GM19467 (cell line): ENCODE results near the gene AGAP2.
"Not testable (repeated sequence)": the region's sequence is repeated elsewhere in the genome, so short reads cannot be mapped to it uniquely, and the experiment has no call there.

ENCODE experiments used
- ATAC-seq: cut with Tn5 transposase; IDR thresholded peaks from one replicate; pipeline ENCODE4 v1.9.1; 2021; ENCODE audit warnings: mild to moderate bottlenecking, moderate library complexity; ENCODE audit not compliant: unreplicated experiment

The AGAP2 gene

DNA sequence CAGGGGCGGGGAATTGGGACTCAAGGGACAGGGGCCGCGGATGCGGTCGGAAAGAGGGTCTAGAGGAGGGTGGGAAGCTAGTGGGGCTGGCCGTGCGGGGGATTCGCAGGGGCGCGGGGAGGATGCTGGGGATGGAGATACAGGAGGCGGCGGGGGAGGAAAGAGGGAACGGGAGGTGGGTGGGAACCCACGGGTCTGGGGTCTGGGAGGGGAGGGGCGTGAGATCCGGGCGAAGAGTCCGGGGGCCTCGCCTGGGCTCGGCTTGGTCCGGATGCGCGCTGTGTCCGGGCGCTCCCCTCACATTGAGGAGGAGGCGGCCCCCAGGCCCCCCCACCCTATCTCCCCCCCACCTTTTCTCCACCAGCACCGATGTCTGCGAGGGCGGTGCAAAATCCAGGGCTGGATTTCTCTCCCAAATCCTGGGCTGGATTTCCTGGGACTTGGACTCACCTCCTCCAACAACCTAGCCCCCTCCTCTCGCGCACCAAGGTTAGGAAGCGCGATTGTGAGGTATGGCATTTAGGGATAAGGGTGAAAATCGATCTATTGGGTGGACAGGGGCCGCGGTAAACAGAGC, at the start of gene AGAP2:
Gene AGAP2, minus strand, starts transcription at position 82 of the 577 bp plus-strand sequence. CDS start 496 bp downstream, outside the sequence.
- ATAC-seq, result no peak

GRCh38 chr12:57783861-57784260, 45.3 kb upstream of the AGAP2 start:
- ATAC-seq, result no peak

- no peak for ATAC-seq
These were observed 44.9 kb upstream of the AGAP2 start for GRCh38 chr12:57783466-57783801.

- peak; percentile 74 for ATAC-seq
These were observed 44.3 kb upstream of the AGAP2 start, which contains the start of gene TSFM for GRCh38 chr12:57782608-57783465. TSFM (plus strand) TSS chr12:57782787; CDS start chr12:57782802, 15 bp downstream.

DNA sequence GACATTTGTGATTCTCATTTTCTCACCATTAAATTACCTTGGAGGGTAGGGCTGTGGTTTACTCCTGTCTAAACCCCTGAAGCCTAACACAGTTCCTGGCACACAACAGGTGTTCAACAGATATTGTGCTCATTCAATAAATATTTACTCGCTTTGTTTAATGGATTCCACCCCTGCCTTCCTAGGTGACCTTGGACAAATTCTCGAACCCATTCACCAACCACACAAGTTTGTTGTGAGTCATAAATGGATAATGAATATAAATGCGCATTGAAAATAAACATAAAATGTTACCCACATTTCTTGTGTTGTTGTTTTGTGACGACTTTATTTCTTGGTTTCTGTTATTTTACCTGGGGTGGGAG, 43.7 kb upstream of the AGAP2 start:
- ATAC-seq, result no peak

GRCh38 chr12:57781801-57782200, 43.3 kb upstream of the AGAP2 start:
- ATAC-seq, result no peak

GRCh38 chr12:57781244-57781643, 42.7 kb upstream of the AGAP2 start:
- no peak for ATAC-seq

- no peak for ATAC-seq
These were observed 41.8 kb upstream of the AGAP2 start for GRCh38 chr12:57780284-57780897.

- ATAC-seq, result no peak
These were observed 41.2 kb upstream of the AGAP2 start for GRCh38 chr12:57779736-57780135.

GRCh38 chr12:57777911-57778310, 39.4 kb upstream of the AGAP2 start:
- ATAC-seq, result no peak

DNA sequence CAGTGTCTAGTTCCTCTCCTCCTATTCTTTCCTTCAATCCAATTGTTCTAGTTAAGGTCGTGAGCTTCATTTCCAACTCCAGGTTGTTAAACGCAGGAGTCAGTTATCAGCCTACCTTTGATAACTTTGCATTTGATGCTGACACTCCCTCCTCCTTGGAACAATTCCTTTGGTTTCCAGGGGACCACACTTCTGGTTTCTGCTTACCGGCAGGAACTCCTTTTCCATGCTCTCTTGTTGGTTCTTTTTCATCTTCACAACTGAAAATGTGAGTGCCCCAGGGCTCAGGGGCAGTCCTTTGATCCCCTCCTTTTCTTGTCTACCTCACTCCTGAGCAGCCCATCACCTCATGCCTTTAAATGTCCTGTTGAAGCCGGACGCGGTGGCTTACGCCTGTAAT, 38.8 kb upstream of the AGAP2 start:
- no peak for ATAC-seq

DNA sequence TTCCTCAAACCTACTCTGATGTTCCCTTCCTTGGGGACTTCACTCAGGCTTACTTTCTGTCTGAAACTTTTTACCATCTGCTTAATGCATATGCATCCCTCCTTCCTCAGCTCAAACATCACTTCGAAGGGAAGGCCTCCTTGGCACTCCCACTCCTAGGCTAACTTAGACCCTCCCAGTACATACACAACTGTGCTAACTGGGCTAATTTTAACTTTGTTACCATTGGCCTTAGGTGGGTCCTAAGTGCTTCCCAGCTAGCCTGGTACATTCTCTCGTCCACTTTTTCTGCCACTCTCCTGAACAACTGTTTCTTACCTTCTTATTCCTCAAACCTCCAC, 37.7 kb upstream of the AGAP2 start:
- no peak for ATAC-seq

DNA sequence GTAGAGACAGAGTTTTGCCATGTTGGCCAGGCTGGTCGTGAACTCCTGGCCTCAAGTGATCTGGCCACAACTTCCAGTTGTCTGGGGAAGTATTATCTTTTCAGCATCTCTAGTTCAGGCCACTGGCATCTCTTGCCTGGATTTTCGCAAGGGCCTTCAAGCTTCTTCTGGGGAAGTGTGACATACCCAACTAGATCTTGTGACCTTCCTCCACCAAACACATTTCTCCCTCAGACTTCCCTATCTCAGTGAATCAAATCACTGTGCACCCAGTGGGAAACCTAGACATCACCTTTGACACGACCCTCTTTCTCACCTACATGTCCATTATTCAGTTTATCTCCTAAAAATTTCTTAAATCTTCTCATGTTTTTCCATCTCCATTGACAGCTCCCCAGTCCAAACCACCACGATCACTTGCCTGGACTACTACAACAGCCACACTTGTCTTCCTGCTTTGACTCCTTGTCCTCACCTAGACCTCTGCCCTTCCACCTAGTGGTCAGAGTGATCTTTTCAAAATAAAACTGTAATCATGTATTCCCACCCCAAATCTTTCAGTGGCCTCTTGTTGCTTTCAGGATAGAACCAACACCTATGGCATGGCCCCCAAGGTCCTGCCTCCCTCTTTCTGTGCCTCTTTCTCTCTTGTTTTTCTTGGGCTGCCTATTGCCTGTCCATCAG, 37.2 kb upstream of the AGAP2 start:
- no peak for ATAC-seq

- ATAC-seq, result no peak
These were observed 36.5 kb upstream of the AGAP2 start for GRCh38 chr12:57775044-57775443.

GRCh38 chr12:57774634-57775033, 36.1 kb upstream of the AGAP2 start:
- ATAC-seq, result not testable (repeated sequence)

DNA sequence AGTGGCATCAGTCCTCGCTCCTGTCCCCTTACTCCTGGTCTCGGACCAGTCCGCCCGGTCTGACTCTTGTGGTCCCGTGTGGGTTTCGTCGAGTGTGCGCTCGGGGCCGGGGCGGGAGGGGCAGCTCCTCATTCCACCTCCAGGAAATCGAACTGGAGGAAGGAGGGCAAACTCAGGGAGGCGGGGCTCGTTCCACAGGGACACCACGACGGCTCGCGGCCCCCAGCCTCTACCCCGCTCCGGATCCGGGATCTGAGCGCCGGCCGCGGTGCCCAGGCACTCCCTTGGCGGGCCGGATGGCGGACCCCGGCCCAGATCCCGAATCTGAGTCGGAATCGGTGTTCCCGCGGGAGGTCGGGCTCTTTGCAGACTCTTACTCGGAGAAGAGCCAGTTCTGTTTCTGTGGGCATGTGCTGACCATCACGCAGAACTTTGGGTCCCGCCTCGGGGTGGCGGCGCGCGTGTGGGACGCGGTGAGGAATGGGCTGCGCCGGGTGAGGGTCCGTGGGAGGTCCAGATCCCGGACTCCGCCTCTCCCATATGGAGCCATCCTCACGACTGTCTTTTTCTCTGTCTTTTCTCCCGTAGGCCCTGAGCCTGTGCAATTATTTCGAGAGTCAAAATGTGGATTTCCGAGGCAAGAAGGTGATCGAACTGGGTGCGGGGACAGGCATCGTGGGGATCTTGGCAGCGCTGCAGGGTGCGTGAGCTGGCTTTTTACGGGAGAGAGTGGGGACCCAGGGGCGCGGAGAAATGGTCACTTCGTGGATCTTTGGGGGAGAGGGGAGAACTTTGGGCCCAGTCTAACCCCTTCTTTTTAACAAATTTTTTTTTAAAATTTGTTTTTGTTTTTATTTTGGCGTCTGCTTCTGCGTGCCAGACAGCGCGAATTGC, 34.1 kb upstream of the AGAP2 start, which contains the start of gene EEF1AKMT3:
Gene EEF1AKMT3, plus strand, starts transcription at position 186 of the 894 bp plus-strand sequence. Its CDS starts 111 bp downstream, at position 297.
- no peak for ATAC-seq

- peak; percentile 82 for ATAC-seq
These were observed 33.4 kb upstream of the AGAP2 start, which contains the start of gene METTL1 for GRCh38 chr12:57771873-57772428. METTL1 (minus strand) TSS chr12:57772105; CDS start chr12:57772083, 22 bp downstream.

DNA sequence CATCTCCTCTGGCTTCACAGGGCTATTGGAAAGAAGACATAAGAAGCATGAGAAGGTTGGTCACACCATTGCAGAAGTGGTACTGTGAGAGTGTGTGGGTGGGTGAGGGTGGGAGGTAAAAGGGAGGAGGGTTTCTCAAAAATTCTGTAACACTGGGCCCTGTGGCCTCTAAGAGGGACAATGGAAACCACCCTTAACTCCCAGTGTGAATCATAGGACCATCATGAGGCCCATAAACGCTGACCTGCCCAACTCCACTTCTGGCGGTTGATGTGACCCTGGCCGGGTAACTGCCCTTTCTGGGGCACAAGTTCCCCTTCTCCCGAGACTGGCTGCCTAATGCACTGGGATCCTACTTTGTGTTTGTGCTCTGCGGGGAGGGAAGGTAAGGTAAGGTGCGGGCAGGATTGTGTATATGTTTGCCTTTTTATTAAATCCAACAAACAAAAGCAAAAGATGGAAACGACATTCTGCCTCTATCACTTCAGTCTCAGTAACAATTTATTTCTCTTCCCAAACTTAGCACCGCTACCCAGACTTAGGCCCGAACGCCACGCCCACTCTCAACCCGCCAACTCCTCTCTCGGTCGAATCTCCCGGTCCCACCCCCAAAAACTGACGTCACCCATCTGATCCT, 32.8 kb upstream of the AGAP2 start:
- peak; percentile 58 for ATAC-seq

DNA sequence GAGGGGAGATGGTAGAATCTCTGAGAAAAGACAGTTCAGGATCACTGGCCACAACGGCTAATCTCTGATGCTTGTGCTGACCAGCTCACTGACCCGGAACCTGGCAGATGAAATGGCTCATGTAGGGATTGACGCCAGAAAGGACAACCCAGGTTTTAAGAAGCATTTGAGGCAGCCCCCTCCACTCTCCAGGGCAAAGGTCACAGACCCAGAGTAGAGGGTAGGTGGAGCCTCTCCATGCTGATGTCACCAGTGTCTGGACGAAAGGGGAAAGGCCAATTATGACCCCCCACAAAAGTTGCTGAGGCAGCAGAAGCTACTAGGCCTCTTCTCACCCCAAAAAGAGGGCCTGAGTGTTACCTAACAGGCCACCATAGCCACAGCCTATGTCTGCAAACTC, 32.2 kb upstream of the AGAP2 start:
- no peak for ATAC-seq

GRCh38 chr12:57769594-57769993, 31.1 kb upstream of the AGAP2 start:
- no peak for ATAC-seq
